GM19452 (cell line): ENCODE measurements around the gene KRTAP12-2.
"Not testable (repeated sequence)": the region's sequence is repeated elsewhere in the genome, so short reads cannot be mapped to it uniquely, and the experiment has no call there.

Source experiments
- ATAC-seq: cut with Tn5 transposase; IDR thresholded peaks from one replicate; pipeline ENCODE4 v1.9.1; 2021; ENCODE audit not compliant: unreplicated experiment

Gene KRTAP12-2

GRCh38 chr21:44653656-44654575, 12.8 kb downstream of the KRTAP12-2 start:
- ATAC-seq = no peak

GRCh38 chr21:44653123-44653522, 13.6 kb downstream of the KRTAP12-2 start:
- no peak for ATAC-seq

GRCh38 chr21:44650973-44651675, 15.6 kb downstream of the KRTAP12-2 start:
- no peak for ATAC-seq

- no peak for ATAC-seq
Observed at GRCh38 chr21:44650265-44650972, 16.3 kb downstream of the KRTAP12-2 start.

- ATAC-seq = no peak
Observed at GRCh38 chr21:44649521-44650100, 17.1 kb downstream of the KRTAP12-2 start.

- ATAC-seq = no peak
Observed at GRCh38 chr21:44648557-44649311, 18.0 kb downstream of the KRTAP12-2 start.

GRCh38 chr21:44647222-44647552, 19.5 kb downstream of the KRTAP12-2 start:
- ATAC-seq = no peak

GRCh38 chr21:44646366-44647221, 20.1 kb downstream of the KRTAP12-2 start, which contains the start of gene KRTAP10-11:
Gene KRTAP10-11 (plus strand): TSS chr21:44646414. CDS start chr21:44646459, 45 bp downstream.
- not testable (repeated sequence) for ATAC-seq

GRCh38 chr21:44644878-44645277, 21.8 kb downstream of the KRTAP12-2 start:
- no peak for ATAC-seq

GRCh38 chr21:44643741-44644310, 22.9 kb downstream of the KRTAP12-2 start:
- ATAC-seq = no peak

GRCh38 chr21:44640761-44641160, 26.0 kb downstream of the KRTAP12-2 start:
- ATAC-seq = no peak

- no peak for ATAC-seq
Observed at GRCh38 chr21:44639331-44639655, 27.4 kb downstream of the KRTAP12-2 start.

- not testable (repeated sequence) for ATAC-seq
Observed at GRCh38 chr21:44638506-44639330, 28.0 kb downstream of the KRTAP12-2 start.

- not testable (repeated sequence) for ATAC-seq
Observed at GRCh38 chr21:44637851-44638348, 28.8 kb downstream of the KRTAP12-2 start.

- ATAC-seq = no peak
Observed at GRCh38 chr21:44637018-44637850, 29.5 kb downstream of the KRTAP12-2 start, which contains the start of gene KRTAP10-10. Gene KRTAP10-10 (plus strand): TSS chr21:44637356. CDS start chr21:44637418, 62 bp downstream.

- no peak for ATAC-seq
Observed at GRCh38 chr21:44636209-44637017, 30.3 kb downstream of the KRTAP12-2 start.
